Heart left ventricle (tissue), 13 donors: ENCODE results near the gene CLASP2.

Source experiments
- CTCF ChIP-seq, 12 donors: fragments of 200-600 bp; sonication (generic) in 4 of 12; IDR thresholded peaks; one replicate each; pipeline versions ENCODE4 v1.5.0 to v1.8.0; 2018 to 2022; ENCODE audit warnings: antibody characterized with exemption in 12 of 12, mild to moderate bottlenecking in 5 of 12
- POLR2A ChIP-seq, 2 donors: fragments of 450-650 bp; IDR thresholded peaks; one replicate each; pipeline ENCODE4 v1.6.1; 2017; ENCODE audit warnings: antibody characterized with exemption in 2 of 2, mild to moderate bottlenecking in 2 of 2, moderate library complexity in 2 of 2
- donor health status: ischemic (EF 13 %, LVEDD 7.1; RV severe dilation, severe dysfunction).
- donor health status: DM: no; HTN: yes; CAD: no.
- donor health status: DM: no; HTN: no; CAD: no.
- donor health status: ischemic (EF 25% LVEDD 6.9; RV normal size, moderate dysfunction).
- donor health status: ischemic (EF 25% LVEDD 5.7; RV mildly dilated, moderate dysfunction).
- donor health status: ischemic (EF 35%, LVEDD 5.7; RV mildly dilated, moderate dysfunction).
- donor health status: nonischemic (EF 11% LVEDD 7.7; RV severe dilation, severe dysfunction).
- donor health status: DM: yes; HTN: yes; CAD: no.
- donor health status: PGD.
- donor health status: ischemic (EF 29% LVEDD 5.4; RV normal size, mild dysfunction).
- donor health status: nonischemic (EF 23%, LVEDD 6.1; RV moderate dilation, normal function).

GRCh38 chr3:33557829-33558228 lies 160.2 kb downstream of the CLASP2 start:
- no peak for TF ChIP-seq CTCF (IDR thresholded peaks at IDR 0.05)
- TF ChIP-seq POLR2A (IDR thresholded peaks at IDR 0.05) = no peak
